Neural progenitor cell (in vitro differentiated cells): ENCODE data around the gene ARPP21. TPM values are rescaled to one million over a fixed set of nuclear protein-coding genes. Genes with fewer than 3 reads are reported as not detected.

Source experiments
- DNase-seq: peaks from one replicate; pipeline ENCODE4 v3.0.0-alpha.2; 2016; ENCODE audit warnings: low spot score
- H2AFZ ChIP-seq: fragments of 200-600 bp; sonication (generic); replicated peaks from 2 replicates; pipeline ENCODE4 v1.6.1; 2016; ENCODE audit warnings: antibody characterized with exemption
- H3F3A ChIP-seq: fragments of 200-600 bp; sonication (generic); 2 replicates; pipeline ENCODE4 v1.6.1; 2016; ENCODE audit warnings: antibody characterized with exemption, low read depth
- H3K27ac ChIP-seq: fragments of 200-600 bp; sonication (generic); 2 replicates; pipeline ENCODE4 v1.5.1; 2016; ENCODE audit warnings: mild to moderate bottlenecking
- H3K27me3 ChIP-seq: fragments of 200-600 bp; sonication (generic); 2 replicates; pipeline ENCODE4 v1.6.1; 2016; ENCODE audit warnings: mild to moderate bottlenecking, moderate library complexity
- H3K36me3 ChIP-seq: fragments of 200-600 bp; sonication (generic); 2 replicates; pipeline ENCODE4 v1.5.1; 2016
- H3K4me1 ChIP-seq: fragments of 200-600 bp; sonication (generic); 2 replicates; pipeline ENCODE4 v1.6.1; 2016; ENCODE audit warnings: mixed run types
- H3K4me2 ChIP-seq: fragments of 200-600 bp; sonication (generic); 2 replicates; pipeline ENCODE4 v1.6.1; 2016
- H3K4me3 ChIP-seq: fragments of 200-600 bp; sonication (generic); 2 replicates; pipeline ENCODE4 v1.5.1; 2016
- H3K79me2 ChIP-seq: fragments of 200-600 bp; sonication (generic); 2 replicates; pipeline ENCODE4 v1.6.1; 2016; ENCODE audit warnings: low read depth
- H3K9ac ChIP-seq: fragments of 200-600 bp; sonication (generic); 2 replicates; pipeline ENCODE4 v1.6.1; 2016
- H3K9me3 ChIP-seq: fragments of 200-600 bp; sonication (generic); 2 replicates; pipeline ENCODE4 v1.5.1; 2016; ENCODE audit warnings: low read depth
- H4K20me1 ChIP-seq: fragments of 200-600 bp; sonication (generic); 2 replicates; pipeline ENCODE4 v1.6.1; 2016; ENCODE audit warnings: low read depth
- H3K27ac Mint-ChIP-seq: 3 replicates; pipeline ENCODE4 v1.8.0; 2021; ENCODE audit warnings: mixed read lengths
- H3K27me3 Mint-ChIP-seq: 2 replicates; pipeline ENCODE4 v1.8.0; 2022; ENCODE audit warnings: low read depth, mild to moderate bottlenecking, inconsistent platforms, moderate library complexity, mixed read lengths; ENCODE audit not compliant: insufficient read depth
- H3K36me3 Mint-ChIP-seq: 3 replicates; pipeline ENCODE4 v1.8.0; 2021; ENCODE audit warnings: mixed read lengths
- H3K4me1 Mint-ChIP-seq: 3 replicates; pipeline ENCODE4 v1.8.0; 2021; ENCODE audit warnings: mixed read lengths
- H3K4me3 Mint-ChIP-seq: 3 replicates; pipeline ENCODE4 v1.8.0; 2021; ENCODE audit warnings: mild to moderate bottlenecking, moderate library complexity, mixed read lengths
- H3K9me3 Mint-ChIP-seq: 3 replicates; pipeline ENCODE4 v1.8.0; 2020; ENCODE audit warnings: mixed read lengths
- CTCF ChIP-seq: fragments of 200-600 bp; sonication (generic); IDR thresholded peaks from 2 replicates; pipeline ENCODE4 v1.5.1; 2017; ENCODE audit warnings: antibody characterized with exemption, mild to moderate bottlenecking
- EZH2 ChIP-seq: fragments of 200-600 bp; sonication (generic); IDR thresholded peaks from 2 replicates; pipeline ENCODE4 v1.6.1; 2017; ENCODE audit warnings: antibody characterized with exemption, mild to moderate bottlenecking, moderate library complexity
- EZH2phosphoT487 ChIP-seq: fragments of 200-600 bp; sonication (generic); IDR thresholded peaks from 2 replicates; pipeline ENCODE4 v1.6.1; 2017; ENCODE audit warnings: antibody characterized with exemption
- total RNA-seq: library from RNA; depleted of rRNA; stranded (reverse); fragments of >200 nt; gene quantifications from 2 replicates; pipeline ENCODE4 v1.2.3, GENCODE V29; 2015; ENCODE audit warnings: low replicate concordance

ARPP21 gene
- total RNA-seq, 1 donor from 2014 or later: not detected

- TF ChIP-seq EZH2 (no peak), EZH2phosphoT487 (no peak), CTCF (no peak)
- Histone ChIP-seq H3F3A (no peaks in the 10 kb centered on the region), H3K79me2 (no peaks in the 10 kb centered on the region), H4K20me1 (no peaks in the 10 kb centered on the region), H3K27ac (no peak overlapping the region), H3K9ac (no peak overlapping the region), H3K4me2 (no peak overlapping the region), H3K4me3 (no peak overlapping the region), H3K4me1 (peaks cover 5% of the 10 kb centered on the region), H3K36me3 (no peaks in the 10 kb centered on the region), H3K27me3 (peaks cover 30% of the 10 kb centered on the region), H2AFZ (no peak overlapping the region), H3K9me3 (no peaks in the 10 kb centered on the region)
- Mint-ChIP-seq H3K4me1 (peaks cover 17% of the 10 kb centered on the region), H3K27me3 (no peaks in the 10 kb centered on the region), H3K27ac (no peak overlapping the region), H3K4me3 (no peak overlapping the region), H3K36me3 (no peaks in the 10 kb centered on the region), H3K9me3 (no peaks in the 10 kb centered on the region)
- no peak for DNase-seq
Observed at GRCh38 chr3:35748144-35748543, 108.8 kb downstream of the ARPP21 start.

- no peak overlapping the region for H3K27ac Mint-ChIP-seq
- peaks cover 5% of the 10 kb centered on the region for H3K4me1 Mint-ChIP-seq
- no peak for DNase-seq
Observed at GRCh38 chr3:35751207-35751606, 111.9 kb downstream of the ARPP21 start.

GRCh38 chr3:35757991-35758757, 118.8 kb downstream of the ARPP21 start:
- Histone ChIP-seq H3K4me2 (no peak overlapping the region), H3K27ac (no peak overlapping the region), H3K36me3 (no peaks in the 10 kb centered on the region), H4K20me1 (no peaks in the 10 kb centered on the region), H3K9me3 (no peaks in the 10 kb centered on the region), H3K4me3 (no peak overlapping the region), H3K27me3 (no peaks in the 10 kb centered on the region), H3K4me1 (peaks cover 21% of the 10 kb centered on the region), H3K9ac (no peak overlapping the region), H3F3A (no peaks in the 10 kb centered on the region), H3K79me2 (no peaks in the 10 kb centered on the region), H2AFZ (no peak overlapping the region)
- TF ChIP-seq CTCF (no peak), EZH2 (no peak), EZH2phosphoT487 (no peak)
- peak; percentile 24 for DNase-seq
- peak overlapping the region; percentile 100 for H3K27ac Mint-ChIP-seq
- H3K4me3 Mint-ChIP-seq: peak overlapping the region; percentile 39
- H3K27me3 Mint-ChIP-seq: no peaks in the 10 kb centered on the region
- no peaks in the 10 kb centered on the region for H3K36me3 Mint-ChIP-seq
- H3K9me3 Mint-ChIP-seq: no peaks in the 10 kb centered on the region
- H3K4me1 Mint-ChIP-seq: peaks cover 41% of the 10 kb centered on the region

More at GRCh38 chr3:35751207-35751606, 111.9 kb downstream of the ARPP21 start:
- no peaks in the 10 kb centered on the region for H3K36me3 ChIP-seq
- no peak overlapping the region for H3K9ac ChIP-seq
- H3K79me2 ChIP-seq: no peaks in the 10 kb centered on the region
- Mint-ChIP-seq H3K27me3 (no peaks in the 10 kb centered on the region), H3K4me3 (no peak overlapping the region), H3K36me3 (no peaks in the 10 kb centered on the region), H3K9me3 (no peaks in the 10 kb centered on the region)
- no peaks in the 10 kb centered on the region for H3K9me3 ChIP-seq
- no peak overlapping the region for H3K27ac ChIP-seq
- H4K20me1 ChIP-seq: no peaks in the 10 kb centered on the region
- no peak overlapping the region for H2AFZ ChIP-seq
- H3K4me3 ChIP-seq: no peak overlapping the region
- no peaks in the 10 kb centered on the region for H3F3A ChIP-seq
- H3K4me1 ChIP-seq: peaks cover 12% of the 10 kb centered on the region
- H3K4me2 ChIP-seq: no peak overlapping the region
- H3K27me3 ChIP-seq: peaks cover 7% of the 10 kb centered on the region
- TF ChIP-seq EZH2: no peak
- no peak for TF ChIP-seq CTCF
- TF ChIP-seq EZH2phosphoT487: no peak
